Measurements from ENCODE around the gene RMRP.
"Not testable (repeated sequence)": the region's sequence is repeated elsewhere in the genome, so short reads cannot be mapped to it uniquely, and the experiment has no call there.

Gene RMRP

GRCh38 chr9:35645736-35646135 is 12.1 kb downstream of the RMRP start:
- DNase-seq (ENCODE audit: low read depth, low spot score), result not testable (repeated sequence)

- DNase-seq (ENCODE audit: low read depth, low spot score), result no peak
Measured at GRCh38 chr9:35643046-35643445, 14.8 kb downstream of the RMRP start.

GRCh38 chr9:35641478-35641877 is 16.3 kb downstream of the RMRP start:
- not testable (repeated sequence) for DNase-seq (ENCODE audit: low read depth, low spot score)

- DNase-seq (ENCODE audit: low read depth, low spot score), result not testable (repeated sequence)
Measured at GRCh38 chr9:35640431-35640830, 17.4 kb downstream of the RMRP start.

- DNase-seq (ENCODE audit: low read depth, low spot score), result no peak
Measured at GRCh38 chr9:35639631-35640030, 18.2 kb downstream of the RMRP start.

GRCh38 chr9:35639225-35639624 is 18.6 kb downstream of the RMRP start:
- not testable (repeated sequence) for DNase-seq (ENCODE audit: low read depth, low spot score)

GRCh38 chr9:35638751-35639150 is 19.1 kb downstream of the RMRP start:
- not testable (repeated sequence) for DNase-seq (ENCODE audit: low read depth, low spot score)

GRCh38 chr9:35637427-35637955 is 20.3 kb downstream of the RMRP start:
- not testable (repeated sequence) for DNase-seq (ENCODE audit: low read depth, low spot score)

GRCh38 chr9:35636877-35637246 is 21.0 kb downstream of the RMRP start:
- DNase-seq (ENCODE audit: low read depth, low spot score), result not testable (repeated sequence)

- no peak for DNase-seq (ENCODE audit: low read depth, low spot score)
Measured at GRCh38 chr9:35636135-35636876, 21.5 kb downstream of the RMRP start.

GRCh38 chr9:35635730-35636129 is 22.1 kb downstream of the RMRP start:
- DNase-seq (ENCODE audit: low read depth, low spot score), result no peak

- no peak for DNase-seq (ENCODE audit: low read depth, low spot score)
Measured at GRCh38 chr9:35629597-35629996, 28.2 kb downstream of the RMRP start.

GRCh38 chr9:35628389-35628991 is 29.3 kb downstream of the RMRP start:
- no peak for DNase-seq (ENCODE audit: low read depth, low spot score)

- no peak for DNase-seq (ENCODE audit: low read depth, low spot score)
Measured at GRCh38 chr9:35627575-35627974, 30.2 kb downstream of the RMRP start.

- no peak for DNase-seq (ENCODE audit: low read depth, low spot score)
Measured at GRCh38 chr9:35619800-35620158, 38.0 kb downstream of the RMRP start.

- no peak for DNase-seq (ENCODE audit: low read depth, low spot score)
Measured at GRCh38 chr9:35618854-35619799, 38.7 kb downstream of the RMRP start.

- DNase-seq (ENCODE audit: low read depth, low spot score), result no peak
Measured at GRCh38 chr9:35618325-35618727, 39.5 kb downstream of the RMRP start, which contains the start of gene CD72. Gene CD72 (minus strand): TSS chr9:35618413. CDS start chr9:35618303, 110 bp downstream.

GRCh38 chr9:35617548-35617947 is 40.3 kb downstream of the RMRP start:
- no peak for DNase-seq (ENCODE audit: low read depth, low spot score)

GRCh38 chr9:35616681-35617459 is 40.9 kb downstream of the RMRP start:
- DNase-seq (ENCODE audit: low read depth, low spot score), result peak; percentile 41

- peak; percentile 36 for DNase-seq (ENCODE audit: low read depth, low spot score)
Measured at GRCh38 chr9:35615981-35616680, 41.7 kb downstream of the RMRP start.

Measured in ELF-1 (cell line).